ENCODE results near the gene PACS1. TPM values are rescaled to one million over a fixed set of nuclear protein-coding genes. Genes with fewer than 3 reads are reported as not detected.
"Not testable (repeated sequence)": the region's sequence is repeated elsewhere in the genome, so short reads cannot be mapped to it uniquely, and the experiment has no call there.

The PACS1 gene
- total RNA-seq, 1 experiment from 2014 or later, result 32.7 TPM

- DNase-seq (ENCODE audit: low read depth), result no peak
Observed at GRCh38 chr11:66109294-66109693, 39.2 kb downstream of the PACS1 start.

GRCh38 chr11:66111158-66111557, 41.1 kb downstream of the PACS1 start:
- DNase-seq (ENCODE audit: low read depth), result no peak

DNA sequence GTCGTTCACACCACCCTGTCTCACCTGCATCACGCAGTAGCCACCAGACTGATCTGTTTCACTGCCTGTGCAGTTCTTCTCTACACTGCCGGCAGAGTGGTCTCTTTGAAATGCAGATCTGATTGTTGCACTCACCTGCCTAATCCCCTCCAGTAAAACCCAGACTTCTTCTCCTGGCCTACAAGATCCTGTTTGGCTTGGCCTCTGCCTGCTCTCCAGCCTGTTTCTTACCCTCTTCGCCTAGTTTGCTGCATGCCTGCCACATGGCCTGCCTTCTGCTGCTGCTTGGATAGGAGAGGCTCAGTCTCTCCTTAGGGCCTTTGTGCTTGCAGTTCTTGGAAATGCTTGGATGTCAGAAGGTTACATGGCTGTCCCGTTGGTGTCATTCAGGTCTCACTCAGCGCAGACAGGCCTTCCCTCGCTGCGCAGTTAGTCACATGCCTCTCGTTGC, 42.0 kb downstream of the PACS1 start:
- peak; percentile 20 for DNase-seq (ENCODE audit: low read depth)

GRCh38 chr11:66112601-66113499, 42.8 kb downstream of the PACS1 start:
- peak; percentile 93 for DNase-seq (ENCODE audit: low read depth)

- DNase-seq (ENCODE audit: low read depth), result not testable (repeated sequence)
Observed at GRCh38 chr11:66114957-66115356, 44.9 kb downstream of the PACS1 start.

DNA sequence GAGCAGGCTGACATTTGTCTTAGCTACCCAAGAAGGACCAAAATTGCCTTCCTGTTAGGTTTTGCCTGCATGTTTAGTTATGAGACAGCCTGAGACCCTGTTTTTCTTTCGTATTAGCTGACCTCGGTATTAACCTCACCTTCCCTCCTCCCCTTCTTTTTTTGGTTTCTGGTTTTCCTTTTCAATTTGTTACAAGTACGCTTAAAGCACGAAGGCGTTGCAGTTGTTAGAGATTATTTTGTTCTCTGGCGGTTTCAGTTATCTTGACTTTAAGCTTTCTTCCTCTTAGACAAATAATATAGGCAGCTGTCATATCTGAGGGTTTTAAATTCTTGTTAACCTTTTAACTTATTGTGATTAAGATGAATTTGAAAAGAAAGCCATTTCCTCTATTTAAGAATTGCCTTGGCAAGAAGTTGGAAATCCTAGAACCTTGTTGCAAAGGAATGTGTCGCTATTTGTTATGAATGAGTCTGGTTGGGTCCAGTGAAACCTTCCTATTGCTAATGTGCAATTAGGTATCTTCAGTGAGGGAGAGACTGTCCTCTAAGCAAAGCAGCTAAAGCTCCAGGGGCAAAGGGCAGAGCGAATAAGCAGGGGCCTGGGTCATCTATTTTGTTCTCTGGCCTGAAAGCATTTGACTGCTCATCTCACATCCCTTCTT, 45.7 kb downstream of the PACS1 start:
- no peak for DNase-seq (ENCODE audit: low read depth)

DNA sequence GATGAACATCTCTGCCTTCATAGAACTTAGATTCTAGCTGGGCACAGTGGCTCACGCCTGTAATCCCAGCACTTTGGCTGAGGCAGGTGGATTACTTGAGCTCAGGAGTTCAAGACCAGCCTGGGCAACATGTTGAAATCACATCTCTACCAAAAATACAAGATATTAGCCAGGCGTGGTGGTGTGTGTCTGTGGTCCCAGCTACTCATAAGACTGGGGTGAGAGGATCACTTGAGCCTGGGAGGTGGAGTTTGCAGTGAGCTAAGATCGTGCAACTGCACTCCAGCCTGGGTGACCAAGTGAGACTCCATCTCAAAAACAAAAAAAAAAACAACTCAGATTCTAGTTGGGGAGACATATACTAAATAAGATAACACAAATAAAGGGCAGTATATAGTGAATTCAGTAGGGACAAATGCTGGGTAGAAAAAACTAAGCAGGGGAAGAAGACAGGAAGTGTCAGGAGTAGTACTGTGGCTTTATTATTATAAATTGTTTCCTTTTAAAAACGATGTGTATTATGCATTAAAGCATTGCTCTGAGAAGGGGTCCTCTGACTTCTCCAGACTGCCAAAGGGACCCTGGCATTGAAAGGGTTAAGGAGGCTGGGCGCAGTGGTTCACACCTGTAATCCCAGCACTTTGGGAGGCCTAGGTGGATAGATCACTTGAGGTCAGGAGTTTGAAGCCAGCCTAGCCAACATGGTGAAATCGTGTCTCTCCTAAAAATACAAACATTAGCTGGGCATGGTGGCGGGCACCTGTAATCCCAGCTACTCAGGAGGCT, 46.7 kb downstream of the PACS1 start:
- no peak for DNase-seq (ENCODE audit: low read depth)

GRCh38 chr11:66118847-66119246, 48.8 kb downstream of the PACS1 start:
- DNase-seq (ENCODE audit: low read depth), result no peak

GRCh38 chr11:66119348-66120133, 49.5 kb downstream of the PACS1 start:
- peak; percentile 79 for DNase-seq (ENCODE audit: low read depth)

GRCh38 chr11:66121466-66121865, 51.4 kb downstream of the PACS1 start:
- DNase-seq (ENCODE audit: low read depth), result no peak

DNA sequence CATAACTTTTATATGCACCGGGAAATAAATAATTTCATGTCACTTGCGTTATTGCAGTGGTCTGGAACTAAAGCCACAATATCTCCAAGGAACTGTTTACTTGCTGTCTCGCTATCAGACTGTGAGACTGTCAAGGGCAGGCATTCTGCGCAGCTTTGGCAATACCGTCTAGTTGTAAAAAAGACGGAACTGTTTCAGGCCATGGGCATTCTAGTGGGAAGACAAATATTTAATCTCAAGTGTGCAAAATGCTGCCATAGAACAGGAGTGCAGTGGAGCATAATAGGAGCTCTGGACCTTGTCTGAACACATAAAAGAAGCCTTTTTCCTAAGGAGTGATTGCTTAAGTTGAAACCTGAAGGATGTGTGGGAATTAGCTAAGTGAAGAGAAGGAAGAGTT, 53.8 kb downstream of the PACS1 start:
- no peak for DNase-seq (ENCODE audit: low read depth)

- peak; percentile 84 for DNase-seq (ENCODE audit: low read depth)
Observed at GRCh38 chr11:66124564-66124963, 54.5 kb downstream of the PACS1 start.

- no peak for DNase-seq (ENCODE audit: low read depth)
Observed at GRCh38 chr11:66126064-66126463, 56.0 kb downstream of the PACS1 start.

DNA sequence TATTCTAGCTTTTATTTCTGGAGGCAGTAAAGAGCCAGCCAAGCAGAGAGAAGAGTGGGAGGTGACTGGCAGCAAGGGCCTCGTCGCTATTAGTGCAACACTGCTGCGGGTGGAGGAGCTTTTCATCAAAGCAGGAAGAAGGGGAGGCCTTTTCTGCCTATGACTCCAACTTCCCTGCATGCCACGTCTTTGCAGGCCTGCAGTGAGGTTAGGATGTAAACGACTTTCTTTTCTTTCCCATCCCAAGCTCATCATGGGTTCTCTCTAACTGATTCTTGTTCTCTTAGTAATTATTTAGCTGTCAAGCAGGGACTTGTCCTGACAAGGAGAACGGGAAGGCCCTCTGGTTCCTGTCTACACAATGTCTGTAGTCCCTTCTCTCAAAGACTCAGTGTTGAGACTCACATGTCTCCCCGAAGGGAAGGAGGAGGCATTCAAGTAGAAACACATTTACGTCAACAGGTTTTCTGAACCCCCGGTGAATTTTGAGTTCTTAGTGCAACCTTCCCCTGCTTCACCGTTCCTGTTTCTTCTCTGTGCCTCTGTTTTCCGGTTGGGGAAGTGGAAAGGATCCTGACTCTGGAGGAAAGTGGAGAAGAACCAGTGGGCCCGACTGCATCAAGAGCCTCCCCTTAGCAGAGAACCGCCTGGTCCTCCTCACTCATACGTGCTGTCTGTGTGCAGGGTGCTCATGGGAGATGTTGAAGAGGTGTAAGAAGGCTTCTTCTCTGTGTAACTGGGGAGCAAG, 56.9 kb downstream of the PACS1 start:
- DNase-seq (ENCODE audit: low read depth), result no peak

DNA sequence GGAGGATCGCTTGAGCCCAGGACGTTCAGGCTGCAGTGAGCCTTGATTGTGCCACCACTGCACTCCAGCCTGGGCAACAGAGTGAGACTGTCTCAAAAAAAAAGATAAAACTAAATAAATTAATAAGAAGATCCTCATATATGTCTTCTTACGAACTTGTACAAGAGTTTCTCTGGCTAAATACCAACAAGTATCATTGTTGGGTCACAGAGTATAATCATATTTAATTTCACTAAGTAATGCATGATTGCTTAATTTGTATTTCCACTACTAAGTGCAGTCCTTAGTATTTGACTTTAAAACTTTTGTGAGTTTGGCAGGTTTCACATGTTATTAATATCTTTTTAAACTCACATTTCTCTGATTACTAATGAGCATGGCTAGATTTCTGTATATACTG, 60.9 kb downstream of the PACS1 start:
- no peak for DNase-seq (ENCODE audit: low read depth)

DNA sequence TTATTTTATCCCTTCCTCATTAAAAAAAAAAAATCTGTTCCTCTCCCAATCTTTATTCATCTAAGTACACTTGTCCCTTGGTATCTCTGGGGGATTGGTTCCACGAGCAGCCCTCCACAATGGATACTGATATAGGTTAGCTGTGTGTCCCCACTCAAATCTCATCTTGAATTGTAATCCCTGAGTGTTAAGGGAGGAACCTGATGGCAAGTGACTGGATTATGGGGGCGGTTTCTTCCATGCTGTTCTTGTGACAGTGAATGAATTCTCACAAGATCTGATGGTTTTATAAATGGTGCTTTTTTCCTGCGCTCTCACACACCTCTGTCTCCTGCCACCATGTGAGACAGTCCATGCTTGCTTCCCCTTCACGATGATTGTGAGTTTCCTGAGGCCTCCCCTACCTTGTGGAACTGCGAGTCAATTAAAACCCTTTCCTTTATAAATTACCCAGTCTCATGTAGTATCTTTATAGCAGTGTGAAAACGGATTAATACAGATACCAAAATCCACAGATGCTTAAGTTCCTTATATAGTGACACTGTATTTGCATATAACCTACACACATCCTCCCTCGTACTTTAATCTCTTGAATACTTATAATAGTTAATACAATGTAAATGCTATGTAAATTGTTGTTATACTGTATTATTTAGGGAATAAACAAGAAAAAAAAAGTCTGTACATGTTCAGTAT, 62.0 kb downstream of the PACS1 start:
- DNase-seq (ENCODE audit: low read depth), result no peak

GRCh38 chr11:66133216-66133775, 63.2 kb downstream of the PACS1 start:
- no peak for DNase-seq (ENCODE audit: low read depth)

GRCh38 chr11:66136752-66137123, 66.7 kb downstream of the PACS1 start:
- DNase-seq (ENCODE audit: low read depth), result peak; percentile 35

DNA sequence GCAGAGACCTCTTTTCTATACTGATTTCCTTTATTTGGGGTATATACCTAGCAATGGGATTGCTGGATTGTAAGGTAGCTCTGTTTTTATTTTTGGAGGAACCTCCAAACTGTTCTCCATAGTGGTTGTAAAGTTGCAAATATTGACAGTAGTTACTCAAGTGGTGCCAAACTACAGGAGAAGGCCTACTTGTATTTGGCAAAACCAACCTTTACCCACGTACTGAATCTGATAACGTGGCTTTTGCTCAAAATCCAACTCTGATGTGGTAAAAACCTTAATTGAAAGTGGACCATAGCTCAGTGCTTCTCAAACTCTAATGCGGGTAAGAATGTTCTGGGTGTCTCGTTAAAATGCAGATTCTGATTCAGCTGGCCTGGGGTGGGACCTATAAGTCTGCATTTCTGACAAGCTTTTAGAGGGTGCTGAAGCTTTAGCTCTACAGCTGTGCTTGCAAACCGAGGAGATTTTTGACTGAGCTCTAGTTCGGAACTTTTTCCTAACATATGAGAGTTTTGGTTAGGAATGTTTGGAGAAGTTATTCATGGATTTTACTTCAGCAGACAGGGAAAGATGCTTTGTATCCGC, 69.8 kb downstream of the PACS1 start:
- no peak for DNase-seq (ENCODE audit: low read depth)

Measured in M059J (cell line).